SK-N-SH (cell line): Measurements from ENCODE around the gene RIN3.

Experiments used
- CTCF ChIP-seq: fragments of 200-600 bp; sonication (generic); IDR thresholded peaks from 2 replicates; pipeline ENCODE4 v1.6.1; 2017; ENCODE audit warnings: antibody characterized with exemption, mild to moderate bottlenecking, moderate library complexity
- ELF1 ChIP-seq: IDR thresholded peaks from 2 replicates; pipeline ENCODE4 v1.4.0; 2012
- EP300 ChIP-seq, 2 experiments: IDR thresholded peaks; 2 replicates each; pipeline versions ENCODE4 v1.4.0 to v1.6.1; 2012; ENCODE audit warnings: borderline replicate concordance in 1 of 2, low read depth in 1 of 2, low read length in 1 of 2
- FOXJ3 ChIP-seq: sonication (generic); formaldehyde crosslinking; IDR thresholded peaks from 2 replicates; pipeline ENCODE4 v1.5.1; 2020; ENCODE audit warnings: mild to moderate bottlenecking, missing genetic modification reagents
- FOXM1 ChIP-seq: IDR thresholded peaks from 2 replicates; pipeline ENCODE4 v1.4.0; 2012; ENCODE audit warnings: low read depth, mild to moderate bottlenecking
- JUND ChIP-seq: IDR thresholded peaks from 2 replicates; pipeline ENCODE4 v1.4.0; 2012
- MAX ChIP-seq: IDR thresholded peaks from 2 replicates; pipeline ENCODE4 v1.4.0; 2012; ENCODE audit warnings: low read depth
- NFIC ChIP-seq: IDR thresholded peaks from 2 replicates; pipeline ENCODE4 v1.4.0; 2012; ENCODE audit warnings: borderline replicate concordance
- POLR2AphosphoS5 ChIP-seq: IDR thresholded peaks from 2 replicates; pipeline ENCODE4 v1.6.1; 2012; ENCODE audit warnings: low read depth, low read length
- RCOR1 ChIP-seq: fragments of 150-350 bp; IDR thresholded peaks from 2 replicates; pipeline ENCODE4 v1.6.1; 2017; ENCODE audit warnings: antibody characterized with exemption, low read length

GRCh38 chr14:92655419-92656201 is 142.0 kb downstream of the RIN3 start:
- TF ChIP-seq CTCF (no peak), EP300 (IDR thresholded peaks at IDR 0.05; ENCODE audit: borderline replicate concordance in 1 of 2, low read depth in 1 of 2, low read length in 1 of 2) (no peak), FOXM1 (no peak), ELF1 (no peak), MAX (no peak), JUND (no peak), NFIC (no peak), POLR2AphosphoS5 (no peak), FOXJ3 (CRISPR knock-in tag) (no peak), RCOR1 (no peak)
